Measurements from ENCODE around the gene SIL1.

The SIL1 gene

GRCh38 chr5:139197710-139198669, at the start of gene SIL1:
TSS of gene SIL1 (minus strand) at chr5:139198368. CDS start at chr5:139127843, 70,525 bp downstream.
- peak within 1 kb of the TSS; percentile 98 for H3K4me3 ChIP-seq (ENCODE audit: low read depth, low read length)
- peak; percentile 84 for DNase-seq (ENCODE audit: low read depth)
- TF ChIP-seq, protein P1, sequence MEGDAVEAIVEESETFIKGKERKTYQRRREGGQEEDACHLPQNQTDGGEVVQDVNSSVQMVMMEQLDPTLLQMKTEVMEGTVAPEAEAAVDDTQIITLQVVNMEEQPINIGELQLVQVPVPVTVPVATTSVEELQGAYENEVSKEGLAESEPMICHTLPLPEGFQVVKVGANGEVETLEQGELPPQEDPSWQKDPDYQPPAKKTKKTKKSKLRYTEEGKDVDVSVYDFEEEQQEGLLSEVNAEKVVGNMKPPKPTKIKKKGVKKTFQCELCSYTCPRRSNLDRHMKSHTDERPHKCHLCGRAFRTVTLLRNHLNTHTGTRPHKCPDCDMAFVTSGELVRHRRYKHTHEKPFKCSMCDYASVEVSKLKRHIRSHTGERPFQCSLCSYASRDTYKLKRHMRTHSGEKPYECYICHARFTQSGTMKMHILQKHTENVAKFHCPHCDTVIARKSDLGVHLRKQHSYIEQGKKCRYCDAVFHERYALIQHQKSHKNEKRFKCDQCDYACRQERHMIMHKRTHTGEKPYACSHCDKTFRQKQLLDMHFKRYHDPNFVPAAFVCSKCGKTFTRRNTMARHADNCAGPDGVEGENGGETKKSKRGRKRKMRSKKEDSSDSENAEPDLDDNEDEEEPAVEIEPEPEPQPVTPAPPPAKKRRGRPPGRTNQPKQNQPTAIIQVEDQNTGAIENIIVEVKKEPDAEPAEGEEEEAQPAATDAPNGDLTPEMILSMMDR (IDR thresholded peaks at IDR 0.05; ENCODE audit: control insufficient read depth, extremely low read depth, insufficient read depth), result no peak

- H3K4me3 ChIP-seq (ENCODE audit: low read depth, low read length), result no peak overlapping the region
- DNase-seq (ENCODE audit: low read depth), result no peak
- TF ChIP-seq, protein P1 (IDR thresholded peaks at IDR 0.05; ENCODE audit: control insufficient read depth, extremely low read depth, insufficient read depth), result no peak
These were observed 48.2 kb upstream of the SIL1 start for GRCh38 chr5:139246394-139246793.

- H3K4me3 ChIP-seq (ENCODE audit: low read depth, low read length), result no peak overlapping the region
- TF ChIP-seq, protein P1 (IDR thresholded peaks at IDR 0.05; ENCODE audit: control insufficient read depth, extremely low read depth, insufficient read depth), result no peak
- DNase-seq (ENCODE audit: low read depth), result no peak
These were observed 47.6 kb upstream of the SIL1 start for GRCh38 chr5:139245637-139246339.

DNA sequence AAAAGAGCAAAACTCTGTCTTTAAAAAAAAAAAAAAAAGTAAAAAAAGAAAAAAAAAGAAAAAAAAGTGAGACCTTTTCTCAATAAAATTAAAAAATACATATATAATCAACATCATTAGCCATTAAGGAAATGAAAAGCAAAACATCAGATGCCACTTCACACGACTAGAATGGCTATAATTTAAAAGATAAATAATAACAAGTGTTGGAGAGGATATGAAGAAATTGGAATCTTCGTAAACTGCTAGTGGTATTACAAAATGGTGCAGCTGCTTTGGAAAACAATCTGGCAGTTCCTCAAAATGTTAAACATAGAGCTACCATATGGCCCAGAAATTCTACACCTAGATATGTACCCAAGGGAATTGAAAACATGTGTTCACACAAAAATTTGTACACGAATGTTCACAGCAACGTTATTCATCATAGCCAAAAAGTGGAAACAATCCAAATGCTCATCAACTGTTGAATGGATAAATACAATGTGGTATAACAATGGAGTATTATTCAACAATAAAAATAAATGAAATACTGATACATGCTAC, 45.3 kb upstream of the SIL1 start:
- no peak overlapping the region for H3K4me3 ChIP-seq (ENCODE audit: low read depth, low read length)
- TF ChIP-seq, protein P1 (IDR thresholded peaks at IDR 0.05; ENCODE audit: control insufficient read depth, extremely low read depth, insufficient read depth), result no peak
- no peak for DNase-seq (ENCODE audit: low read depth)

GRCh38 chr5:139241139-139241538, 43.0 kb upstream of the SIL1 start:
- H3K4me3 ChIP-seq (ENCODE audit: low read depth, low read length), result no peak overlapping the region
- no peak for DNase-seq (ENCODE audit: low read depth)
- TF ChIP-seq, protein P1 (IDR thresholded peaks at IDR 0.05; ENCODE audit: control insufficient read depth, extremely low read depth, insufficient read depth), result no peak

GRCh38 chr5:139236479-139236878, 38.3 kb upstream of the SIL1 start:
- H3K4me3 ChIP-seq (ENCODE audit: low read depth, low read length), result no peak overlapping the region
- no peak for DNase-seq (ENCODE audit: low read depth)
- TF ChIP-seq, protein P1 (IDR thresholded peaks at IDR 0.05; ENCODE audit: control insufficient read depth, extremely low read depth, insufficient read depth), result no peak

Measured in LNCaP clone FGC (cell line).